Activated CD4-positive, alpha-beta T cell treated with anti-CD3 and anti-CD28 coated beads, Interleukin-2, amount 50 U/mL, for 48 hours (primary cell): ENCODE data around the gene NR4A1.
A peak's percentile ranks its signal among the peaks of the same experiment; 100 is the strongest.

Experiments used
- DNase-seq, 2 experiments: peaks; one replicate each; pipeline ENCODE4 v3.0.0-alpha.2; 2020

Gene NR4A1

DNA sequence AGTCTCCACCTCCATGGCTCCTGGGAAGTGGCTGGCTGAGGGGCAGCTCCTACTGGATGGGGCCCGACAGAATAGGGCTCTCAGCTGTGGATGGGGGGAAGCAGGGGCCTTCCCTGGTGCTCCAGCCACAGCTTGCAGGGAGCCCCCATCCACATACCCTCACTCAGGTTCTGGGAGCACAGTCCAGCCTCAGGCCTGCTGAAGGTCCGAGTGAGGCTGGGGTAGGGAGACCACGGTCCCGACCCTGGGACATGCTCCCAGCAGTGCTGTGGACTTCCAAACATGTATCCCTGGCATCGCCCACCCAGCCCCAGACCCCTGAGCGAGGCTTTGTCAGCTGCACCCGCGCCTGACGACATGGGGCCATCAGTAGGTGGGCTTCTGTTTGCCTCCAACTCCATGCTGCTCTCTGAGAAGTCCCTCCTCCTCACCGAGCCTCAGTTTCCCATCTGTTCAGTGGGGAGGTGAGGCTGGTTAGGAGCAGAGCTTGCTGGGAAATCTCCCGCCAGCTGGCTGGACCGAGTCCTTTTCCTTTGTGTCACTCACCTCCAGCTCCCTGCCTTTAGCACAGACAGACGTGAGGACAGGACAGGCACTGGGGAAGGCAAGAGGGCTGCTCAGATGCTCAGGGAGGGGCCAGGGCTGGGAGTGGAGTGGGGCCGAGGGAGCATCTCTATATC lies 9.4 kb downstream of the NR4A1 start:
- DNase-seq, result no peak

DNA sequence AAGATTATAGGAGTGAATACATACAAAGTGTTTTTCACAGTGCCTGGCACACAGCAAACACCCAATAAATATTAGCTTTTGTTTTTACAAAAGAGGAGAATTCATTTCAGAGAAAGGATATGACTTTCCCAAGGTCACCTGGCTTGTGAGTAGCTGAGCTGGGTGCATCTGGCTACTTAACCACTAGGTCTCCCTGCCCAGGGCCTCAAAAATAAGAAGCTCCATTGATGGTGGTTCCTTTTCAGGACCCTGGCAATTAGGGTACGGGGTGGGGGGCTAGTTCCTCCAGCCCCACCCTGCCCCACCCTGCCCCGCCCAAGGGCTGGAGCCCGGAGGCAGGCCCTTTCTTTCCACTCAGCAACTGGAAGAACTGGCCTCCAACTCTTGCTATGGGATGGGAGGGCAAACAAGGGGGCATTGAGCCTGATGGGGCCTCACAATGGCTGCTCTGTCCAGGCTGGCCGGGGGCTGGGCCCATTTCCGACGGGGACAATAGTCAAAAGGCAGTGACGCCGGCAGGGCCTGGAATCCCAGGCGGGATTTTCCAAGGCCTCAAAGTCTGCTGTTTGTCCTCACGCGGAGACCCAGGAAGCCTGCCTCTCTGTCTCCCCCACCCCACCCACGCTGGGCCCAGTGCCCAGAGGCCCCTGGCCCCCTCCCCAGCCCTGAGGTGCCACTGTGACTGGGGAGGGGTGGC lies 10.4 kb downstream of the NR4A1 start:
- DNase-seq, result no peak

DNA sequence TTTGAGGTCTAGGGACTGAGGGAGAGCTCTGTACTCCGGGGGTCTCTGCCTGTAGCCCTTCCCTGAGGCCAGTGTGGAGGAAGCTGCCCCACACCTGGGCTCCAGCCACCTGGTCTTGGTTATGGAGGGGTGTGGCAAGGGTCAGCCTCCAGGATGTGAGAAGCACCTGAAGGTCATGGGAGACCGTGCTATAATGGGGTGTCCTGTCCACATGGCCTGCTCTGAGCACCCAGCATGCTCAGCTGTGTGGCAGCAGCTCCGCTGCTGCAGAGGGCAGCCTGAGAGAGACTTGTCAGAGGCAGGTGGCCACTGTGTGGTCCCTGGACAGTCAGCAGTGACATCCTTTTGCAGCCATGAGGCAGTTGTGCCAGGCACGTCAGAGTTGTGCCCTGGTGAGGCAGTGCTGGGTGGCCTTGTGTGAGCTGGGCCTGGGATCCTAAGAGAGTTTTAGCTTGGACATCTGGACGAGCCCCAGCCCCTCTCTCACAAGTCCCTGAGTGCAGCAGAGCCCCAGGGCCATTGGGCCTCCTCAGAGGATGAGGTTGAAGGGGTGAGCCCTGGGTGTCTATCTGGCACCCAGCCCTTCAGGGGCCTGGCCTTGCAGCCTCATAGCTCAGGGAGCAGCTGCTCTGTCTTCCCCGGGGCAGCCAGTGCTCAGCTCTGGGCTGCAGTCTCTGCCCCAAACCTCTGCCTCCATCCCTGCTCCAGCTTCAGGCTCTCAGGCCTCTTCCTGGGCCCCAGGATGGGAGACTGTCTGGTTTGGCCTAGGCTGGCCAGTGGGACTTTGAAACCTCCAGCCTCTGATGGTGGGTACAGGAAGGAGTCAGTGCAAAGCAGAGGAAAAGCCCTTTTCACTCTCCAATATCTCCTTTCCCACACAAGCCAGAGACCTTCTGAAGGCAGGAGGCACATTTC lies 11.2 kb downstream of the NR4A1 start:
- DNase-seq, result no peak

DNA sequence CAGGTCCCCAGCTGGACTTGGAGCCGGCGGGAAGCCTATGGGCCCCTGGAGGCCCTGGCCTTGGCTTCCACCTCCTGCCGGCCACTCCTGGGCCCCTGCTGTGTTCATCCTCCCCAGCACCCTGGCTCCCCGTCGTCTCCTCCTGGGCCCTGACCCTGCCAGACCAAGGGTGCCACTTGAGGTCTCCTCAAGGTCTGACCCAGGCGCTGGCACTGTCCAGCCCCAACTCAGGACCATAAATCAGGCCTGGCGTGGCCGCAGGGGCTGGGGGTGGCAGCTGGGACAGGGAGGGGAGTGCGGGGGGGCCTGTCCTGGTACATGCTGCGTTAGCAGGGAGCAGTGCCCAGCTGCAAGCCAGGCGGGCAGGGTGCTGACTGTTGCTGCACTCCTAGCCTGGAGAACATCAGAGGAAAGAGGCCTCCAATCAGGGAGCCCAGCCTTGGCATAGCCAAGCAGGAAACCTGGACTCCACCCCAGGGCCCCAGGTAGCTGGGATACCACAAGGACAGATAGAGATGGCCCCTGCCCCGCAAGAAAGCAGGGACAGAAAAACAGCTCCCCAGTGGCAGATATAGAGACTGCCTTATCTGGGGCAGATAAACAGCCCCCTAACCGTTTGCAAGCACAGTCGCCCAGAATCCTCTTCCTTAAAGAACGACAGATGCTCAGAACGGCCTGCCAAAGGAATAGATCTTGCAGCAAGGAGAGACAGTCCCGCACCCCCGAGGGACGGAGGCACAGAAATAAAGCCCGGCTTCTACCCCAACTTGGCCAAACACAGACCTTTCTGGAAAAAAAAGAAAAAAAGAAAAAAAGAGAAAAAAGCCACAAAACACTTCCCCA lies 12.1 kb downstream of the NR4A1 start:
- DNase-seq, result no peak

DNA sequence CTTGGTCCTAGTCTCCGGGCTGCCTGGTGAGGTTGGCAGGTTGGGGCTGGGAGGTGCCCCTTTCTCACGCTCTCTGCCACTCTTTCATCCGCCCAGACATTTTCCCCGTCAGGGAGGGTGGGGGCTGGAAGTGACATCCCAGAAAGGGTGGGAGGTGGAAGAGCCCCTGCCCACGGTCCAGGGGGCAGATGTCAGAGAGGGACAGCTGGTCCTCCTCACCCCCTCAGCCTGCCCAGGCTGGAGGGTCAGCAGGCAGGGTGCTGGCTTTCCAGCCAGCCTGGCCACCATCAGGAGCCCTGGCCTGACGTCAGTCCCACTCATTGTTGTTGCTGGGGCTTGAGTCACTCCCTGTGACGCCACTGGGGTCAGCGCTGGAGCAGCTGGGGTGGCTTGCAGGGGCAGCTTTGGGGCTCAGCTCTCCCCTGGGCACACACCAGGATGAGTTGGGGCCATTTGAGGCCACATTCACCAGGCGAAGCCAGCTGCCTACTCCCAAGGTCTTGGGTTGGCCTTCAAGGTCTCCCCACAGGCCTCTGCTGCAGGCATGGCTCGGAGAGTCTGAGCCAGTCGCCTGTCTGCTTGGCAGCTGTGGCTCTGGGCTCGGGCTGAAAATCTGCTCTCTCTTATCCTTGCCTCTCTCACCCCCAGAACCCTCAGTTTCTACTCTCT lies 12.9 kb downstream of the NR4A1 start:
- no peak for DNase-seq

DNA sequence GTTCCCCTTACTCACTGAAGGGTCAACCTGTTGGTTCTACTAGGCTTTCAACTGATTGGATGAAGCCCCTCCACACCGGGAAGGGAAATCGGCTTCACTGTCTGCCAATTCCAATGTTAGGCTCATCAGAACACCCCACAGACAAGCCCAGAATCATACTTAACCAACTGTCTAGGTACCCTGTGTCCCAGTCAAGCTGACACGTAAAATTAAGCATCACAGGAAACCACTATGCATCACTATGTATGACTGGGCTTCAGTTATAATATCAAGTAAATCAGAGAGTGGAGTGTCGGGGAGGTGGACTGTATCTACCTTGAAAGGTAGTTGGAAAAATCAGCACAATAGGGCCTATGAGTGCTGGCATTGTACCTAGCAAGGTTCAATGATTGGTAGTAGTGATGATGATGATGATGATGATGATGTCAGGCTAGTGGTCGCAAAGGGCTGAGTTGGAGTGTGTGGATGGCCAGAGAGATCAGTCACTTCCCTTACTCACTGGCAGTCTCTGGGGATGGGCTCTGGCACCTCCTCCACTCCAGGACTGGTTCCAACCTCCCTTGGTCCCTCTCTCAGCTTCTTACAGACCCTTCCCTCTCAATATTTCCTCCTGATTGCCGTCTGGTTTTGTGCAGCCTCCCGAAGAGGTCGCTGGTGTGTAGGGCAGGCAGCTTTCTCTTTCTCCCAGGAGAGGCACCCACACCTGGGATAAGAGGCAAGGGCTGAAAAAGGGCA lies 15.3 kb downstream of the NR4A1 start:
- DNase-seq, result no peak

DNA sequence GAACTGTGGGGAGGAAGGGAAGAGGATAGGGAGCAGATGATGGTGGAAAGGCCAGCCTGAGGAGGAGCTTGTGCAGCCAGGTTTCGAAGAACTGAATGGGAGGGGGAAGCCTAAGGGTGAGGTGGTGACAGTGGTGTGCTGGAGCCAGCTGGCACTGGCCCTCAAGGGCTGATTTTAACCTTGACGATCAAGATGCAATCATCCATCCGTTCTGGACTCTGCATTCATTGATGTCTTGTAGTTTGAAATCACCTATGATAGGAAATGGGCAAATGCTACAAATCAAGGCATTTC lies 15.8 kb downstream of the NR4A1 start:
- no peak for DNase-seq

DNA sequence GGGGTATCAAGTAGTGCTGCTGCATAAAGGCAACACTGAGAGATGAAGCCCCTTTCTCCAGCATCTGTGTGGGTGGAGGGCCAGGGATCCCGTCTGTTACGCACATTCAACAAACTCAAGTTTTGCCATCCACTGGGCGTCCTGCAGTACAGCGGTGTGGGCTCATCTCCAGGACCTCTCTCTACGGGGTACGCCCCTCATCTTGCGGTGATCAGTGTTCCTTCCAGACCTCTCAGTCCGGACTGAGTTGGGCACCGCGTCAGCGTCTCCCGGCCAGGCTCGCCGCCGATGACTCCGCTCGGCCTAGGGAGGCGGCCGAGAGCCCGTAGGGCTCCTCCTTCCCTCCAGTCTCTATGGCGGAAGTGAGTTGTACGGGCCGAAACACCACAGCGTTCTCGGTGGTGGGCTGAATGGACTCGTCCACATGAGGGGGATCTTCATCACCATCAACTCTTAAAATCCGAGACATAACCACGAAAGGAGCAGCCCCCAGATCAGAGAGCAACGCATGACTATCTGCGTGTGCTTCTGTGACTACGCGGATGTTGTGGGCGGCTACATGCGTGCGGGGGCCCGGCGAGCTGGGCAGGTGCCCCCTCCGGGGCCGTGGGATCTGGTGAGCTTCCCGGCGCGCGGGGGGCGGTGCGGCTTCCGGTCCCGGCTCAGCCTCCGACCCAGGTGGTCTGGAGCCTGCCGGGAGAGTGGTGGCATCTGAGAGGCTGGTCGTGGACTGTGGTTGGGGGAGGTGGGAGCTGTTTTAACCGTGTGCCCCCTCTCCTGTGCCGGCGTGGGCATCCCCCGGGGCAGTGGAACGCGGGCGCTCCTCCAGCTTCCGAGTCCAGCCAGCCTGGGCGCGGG lies 18.3 kb downstream of the NR4A1 start, which contains the start of gene ATG101:
Gene ATG101, plus strand, starts transcription at position 652 of the 858 bp plus-strand sequence. CDS start 3,673 bp downstream, outside the sequence.
- DNase-seq, result peak; percentile 83 to 88

DNA sequence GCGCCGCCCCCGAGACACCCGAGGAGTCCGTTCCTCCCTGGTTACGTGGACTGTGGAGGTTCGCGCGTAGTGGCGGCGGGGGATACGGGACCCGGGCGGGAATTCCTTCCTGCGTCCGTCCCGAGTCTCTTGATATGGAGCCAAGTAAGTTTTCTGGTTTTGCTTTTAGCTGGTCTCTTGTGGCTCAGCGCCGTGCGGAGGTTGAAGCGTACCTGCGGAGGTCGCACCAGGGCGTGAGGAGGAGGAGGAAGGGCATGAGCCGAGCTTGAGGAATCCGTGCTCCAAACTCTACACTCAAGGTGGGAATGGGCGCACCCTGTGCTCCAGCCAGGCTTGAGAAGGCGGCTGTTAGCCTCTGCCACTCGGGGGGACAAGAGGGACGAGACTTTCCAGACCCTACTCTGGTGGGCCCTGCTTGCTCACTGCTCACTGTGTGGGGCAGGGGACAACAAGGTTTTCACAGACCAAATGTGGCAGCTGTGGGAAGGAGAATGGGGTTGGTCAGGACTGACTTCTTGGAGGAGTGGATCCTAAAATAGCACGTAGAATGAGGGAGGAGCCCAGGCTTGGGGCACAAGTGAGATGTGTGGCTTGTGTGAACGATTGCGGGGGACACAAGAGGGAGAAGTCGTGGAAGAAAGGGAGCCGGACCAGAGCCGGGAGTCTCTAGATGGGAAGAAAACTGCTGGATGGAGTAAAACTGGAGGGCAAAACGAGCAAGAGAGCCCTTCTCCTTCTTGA lies 19.1 kb downstream of the NR4A1 start:
- DNase-seq, result no peak

DNA sequence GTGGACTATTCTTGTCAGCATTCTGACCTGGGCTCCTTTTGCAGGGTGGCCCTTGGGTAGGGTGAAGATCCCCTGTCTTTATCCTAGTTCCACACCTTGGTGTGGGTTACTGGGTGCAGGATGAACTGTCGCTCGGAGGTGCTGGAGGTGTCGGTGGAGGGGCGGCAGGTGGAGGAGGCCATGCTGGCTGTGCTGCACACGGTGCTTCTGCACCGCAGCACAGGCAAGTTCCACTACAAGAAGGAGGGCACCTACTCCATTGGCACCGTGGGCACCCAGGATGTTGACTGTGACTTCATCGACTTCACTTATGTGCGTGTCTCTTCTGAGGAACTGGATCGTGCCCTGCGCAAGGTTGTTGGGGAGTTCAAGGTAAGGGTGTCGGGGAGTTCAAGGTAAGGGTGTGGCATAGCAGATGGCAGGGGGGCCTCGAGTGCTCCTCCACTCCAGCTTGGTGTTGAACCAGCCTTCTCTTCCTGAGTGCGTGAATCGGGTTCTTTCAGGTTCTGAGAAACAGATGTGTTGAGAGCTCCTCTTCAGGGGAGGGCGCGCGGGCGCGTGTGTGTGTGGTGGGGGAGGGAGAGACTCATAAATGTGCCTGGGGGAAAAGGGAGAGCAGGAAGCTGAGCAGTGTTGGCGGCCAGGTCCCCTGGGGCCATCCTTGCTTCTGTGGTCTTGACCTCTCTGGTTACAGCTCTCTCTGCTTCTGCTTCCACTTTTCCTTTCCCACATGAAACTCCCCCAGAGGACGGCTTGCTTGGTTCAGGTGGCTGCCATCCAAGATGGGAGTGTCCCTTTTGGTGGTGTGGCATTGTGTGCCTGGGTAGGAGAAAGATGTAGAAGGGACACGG lies 22.5 kb downstream of the NR4A1 start:
- no peak for DNase-seq

DNA sequence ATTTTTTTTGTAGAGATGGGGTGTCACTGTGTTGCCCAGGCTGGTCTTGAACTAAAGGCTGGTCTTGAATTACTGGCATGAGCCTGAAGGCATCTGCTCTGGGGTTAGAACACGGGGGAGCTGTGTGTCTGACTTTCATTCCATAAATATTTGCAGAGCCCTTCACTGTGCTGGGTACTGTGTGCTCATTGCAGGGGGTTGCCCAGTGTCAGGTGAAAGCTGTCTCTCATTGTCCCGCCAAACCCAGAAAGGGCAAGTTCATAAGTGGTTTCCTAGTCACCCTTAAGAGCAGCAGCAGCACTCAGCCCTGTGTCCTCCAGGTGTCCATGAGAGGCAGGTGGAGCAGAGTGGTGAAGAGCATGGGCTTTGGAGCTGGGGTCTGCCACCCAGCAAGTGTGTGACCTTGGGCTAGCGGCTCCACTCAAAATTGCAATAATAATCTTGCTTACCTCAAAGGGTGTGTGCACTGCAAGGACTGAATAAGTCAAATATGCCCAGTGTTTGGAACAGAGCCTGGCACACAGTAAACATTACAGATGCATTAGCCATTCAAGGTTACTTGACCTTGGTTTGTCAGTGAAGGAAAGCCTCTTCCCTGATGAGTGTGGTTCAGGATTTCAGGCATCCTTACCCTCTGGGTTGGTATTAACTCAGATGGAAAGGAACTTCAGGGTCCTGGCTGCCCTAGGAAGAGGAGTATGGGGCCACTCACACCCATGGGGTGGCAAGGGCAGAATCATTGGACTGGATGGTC lies 23.9 kb downstream of the NR4A1 start:
- DNase-seq, result no peak

DNA sequence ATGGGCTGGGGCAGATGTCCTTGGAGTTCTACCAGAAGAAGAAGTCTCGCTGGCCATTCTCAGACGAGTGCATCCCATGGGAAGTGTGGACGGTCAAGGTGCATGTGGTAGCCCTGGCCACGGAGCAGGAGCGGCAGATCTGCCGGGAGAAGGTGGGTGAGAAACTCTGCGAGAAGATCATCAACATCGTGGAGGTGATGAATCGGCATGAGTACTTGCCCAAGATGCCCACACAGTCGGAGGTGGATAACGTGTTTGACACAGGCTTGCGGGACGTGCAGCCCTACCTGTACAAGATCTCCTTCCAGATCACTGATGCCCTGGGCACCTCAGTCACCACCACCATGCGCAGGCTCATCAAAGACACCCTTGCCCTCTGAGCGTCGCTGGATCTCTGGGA lies 25.6 kb downstream of the NR4A1 start:
- no peak for DNase-seq

DNA sequence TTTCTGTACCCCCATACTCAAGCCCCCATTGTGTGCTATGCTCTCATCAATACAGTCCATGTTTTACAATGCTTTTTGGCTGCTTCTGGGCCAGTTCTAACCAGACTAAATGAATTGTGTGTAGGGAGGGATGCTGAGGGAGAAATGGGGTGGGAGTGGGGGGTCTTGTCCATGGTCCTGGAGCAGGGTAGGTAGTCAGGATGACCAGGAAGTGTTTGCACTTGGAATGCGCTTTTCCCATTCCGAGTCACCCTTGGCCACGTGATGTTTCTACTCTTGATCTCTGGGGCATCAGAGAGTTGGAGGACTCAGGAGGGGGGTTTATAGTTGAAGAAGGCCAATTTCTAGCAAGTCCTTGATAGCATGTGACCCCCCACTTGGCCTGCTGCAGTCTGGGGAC lies 27.0 kb downstream of the NR4A1 start:
- DNase-seq, result no peak

DNA sequence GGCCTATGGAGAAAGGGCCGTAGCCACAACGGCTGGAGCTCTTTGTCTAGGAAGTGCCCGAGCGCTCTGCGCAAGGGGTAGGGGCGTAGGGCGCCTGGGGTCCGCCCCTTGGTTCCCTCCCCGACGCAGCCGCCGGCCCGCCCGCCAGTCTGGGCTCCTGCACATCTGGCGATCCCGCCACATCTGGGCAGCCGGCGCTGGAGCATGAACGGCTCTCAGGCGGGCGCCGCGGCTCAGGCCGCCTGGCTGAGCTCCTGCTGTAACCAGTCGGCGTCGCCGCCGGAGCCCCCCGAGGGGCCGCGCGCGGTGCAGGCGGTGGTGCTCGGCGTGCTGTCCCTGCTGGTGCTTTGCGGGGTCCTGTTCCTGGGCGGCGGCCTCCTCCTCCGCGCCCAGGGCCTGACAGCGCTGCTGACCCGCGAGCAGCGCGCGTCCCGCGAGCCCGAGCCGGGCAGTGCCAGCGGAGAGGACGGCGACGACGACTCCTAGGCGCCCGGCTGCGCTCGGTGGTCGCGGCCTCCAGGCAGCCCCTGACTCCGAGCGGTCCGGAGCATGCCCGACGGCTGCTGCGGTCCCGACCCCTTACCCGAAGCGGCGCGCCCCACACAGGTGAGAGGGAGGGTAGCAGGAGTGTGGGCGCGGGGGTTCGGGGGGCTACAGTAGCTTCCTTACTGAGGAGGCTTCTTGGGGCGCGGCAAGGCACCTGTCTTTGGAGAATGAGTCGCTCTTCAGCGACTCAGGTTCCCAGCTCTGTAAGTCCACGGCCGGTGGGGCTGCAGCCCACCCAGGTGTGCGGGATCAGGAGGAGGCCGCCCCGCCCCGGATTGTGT lies 28.5 kb downstream of the NR4A1 start, which contains the start of gene SMIM41:
Gene SMIM41, plus strand, starts transcription at position 129 of the 827 bp plus-strand sequence. Its CDS starts 76 bp downstream, at position 205.
- no peak for DNase-seq

DNA sequence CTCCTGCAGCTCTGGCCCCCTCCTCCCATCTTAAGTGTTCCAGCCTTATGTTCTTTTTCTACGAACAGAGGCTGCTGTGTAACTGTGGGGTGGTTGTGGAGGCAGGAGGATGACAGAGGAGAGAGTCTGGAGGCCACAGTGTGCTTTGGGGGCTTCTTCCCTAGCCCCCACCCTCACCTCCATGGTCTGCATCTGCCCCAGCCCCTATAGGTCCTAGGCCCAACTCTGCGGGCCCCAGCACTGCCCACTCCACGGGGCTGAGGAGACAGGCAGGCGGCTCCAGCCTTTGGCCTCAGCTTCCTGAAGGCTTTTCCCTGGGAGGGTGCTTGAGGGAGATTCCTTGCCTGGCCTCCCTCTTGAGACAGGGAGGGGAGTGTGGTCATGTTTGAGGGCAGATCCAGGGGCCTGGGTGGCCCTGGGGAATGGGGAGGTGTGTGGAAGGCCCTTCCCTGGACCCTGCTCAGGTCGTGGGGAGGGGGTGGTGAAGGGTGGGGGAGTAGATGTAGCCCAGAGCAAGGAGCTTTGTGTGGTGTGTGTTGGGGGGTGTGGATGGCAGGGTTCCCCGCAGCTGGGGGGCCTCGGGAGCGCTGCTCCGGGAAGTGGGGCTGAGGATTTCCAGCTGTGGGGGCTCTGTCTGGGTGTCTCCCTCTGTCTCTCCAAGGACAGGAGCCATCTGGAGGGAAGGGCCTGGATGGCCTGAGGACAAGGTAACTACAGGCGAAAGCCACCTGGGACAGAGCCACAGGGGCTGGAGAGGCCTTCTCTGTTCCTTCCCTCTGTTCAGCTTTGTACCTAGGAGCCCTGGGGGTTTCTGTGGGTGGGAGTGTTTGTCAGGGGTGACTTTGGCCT lies 29.4 kb downstream of the NR4A1 start:
- no peak for DNase-seq

DNA sequence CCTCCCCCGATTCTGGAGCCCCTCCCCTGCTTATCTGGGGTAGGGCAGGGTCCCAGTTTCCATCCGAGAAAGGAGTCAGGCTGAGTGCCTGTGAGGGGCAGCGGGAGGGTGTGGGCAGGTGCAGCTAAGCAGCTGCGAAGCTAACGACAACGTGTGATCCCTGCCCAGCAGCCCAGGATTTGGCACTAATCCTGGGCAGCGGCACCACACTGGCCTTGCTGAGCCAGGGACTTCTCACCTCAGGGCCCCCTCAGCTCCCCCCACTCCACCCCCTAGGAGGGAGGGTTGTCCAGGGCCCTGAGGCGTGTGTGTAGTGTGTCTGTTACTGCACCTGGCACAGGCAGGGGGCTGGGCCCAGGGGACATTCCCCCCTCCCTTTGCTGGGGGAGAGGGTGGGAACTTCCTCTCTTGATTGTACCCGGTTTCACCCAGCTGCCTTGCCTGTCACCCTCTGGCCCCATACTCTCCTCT lies 30.1 kb downstream of the NR4A1 start:
- DNase-seq, result no peak
